Head of caudate nucleus (tissue), 42 donors: ENCODE data around the gene ABHD10.
"Not testable (repeated sequence)": the region's sequence is repeated elsewhere in the genome, so short reads cannot be mapped to it uniquely, and the experiment has no call there.

Experiments
- DNase-seq, 42 donors: peaks; one replicate each; pipeline versions ENCODE4 v3.0.0 to v3.0.0-alpha.2; 2020 to 2021; ENCODE audit warnings: mixed read lengths in 7 of 42
- intact Hi-C: fragments of 100-400 bp; cut with DNase I; formaldehyde crosslinking; loops from one replicate; pipeline ENCODE4 v1.15.0; 2022

ABHD10 gene

DNA sequence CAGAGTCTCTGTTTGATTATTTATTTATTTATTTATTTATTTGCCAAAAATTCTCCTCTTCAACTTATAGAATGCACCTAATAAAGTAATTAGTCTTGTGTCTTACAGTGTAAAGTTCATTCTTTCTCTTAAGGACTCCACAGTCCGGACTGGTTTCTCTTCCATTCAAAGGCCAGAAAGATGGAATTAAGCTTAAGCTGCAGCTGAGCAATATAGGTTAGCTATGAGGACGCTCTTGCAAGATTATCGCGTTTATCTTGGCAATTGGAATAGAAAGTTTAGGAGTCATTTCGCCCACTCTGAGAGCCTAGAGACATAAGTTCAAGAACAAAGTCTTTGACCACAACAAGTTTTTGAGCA is 34.9 kb downstream of the ABHD10 start:
- no peak for DNase-seq
- intact Hi-C loops: no loop called here

GRCh38 chr3:112017091-112017490 is 38.3 kb downstream of the ABHD10 start:
- intact Hi-C loops: no loop called here
- no peak for DNase-seq

DNA sequence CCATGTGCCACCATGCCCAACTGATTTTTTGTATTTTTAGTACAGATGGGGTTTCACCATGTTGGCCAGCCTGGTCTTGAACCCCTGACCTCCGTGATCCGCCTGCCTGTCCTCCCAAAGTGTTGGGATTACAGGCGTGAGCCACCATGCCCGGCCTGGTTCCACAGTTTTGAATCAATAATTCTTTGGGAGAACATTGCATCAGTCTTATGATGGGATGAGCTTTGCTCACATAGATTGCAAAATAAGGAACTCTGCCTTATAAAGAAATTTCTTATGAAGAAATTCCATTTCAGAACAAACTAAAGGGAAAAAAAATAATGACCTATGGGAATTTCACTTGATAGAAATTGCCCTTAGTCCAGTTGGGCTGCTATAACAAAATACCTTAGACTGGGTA is 39.9 kb downstream of the ABHD10 start:
- peak in 1 of 42 donors; percentile 13 for DNase-seq
- intact Hi-C loops: no loop called here

DNA sequence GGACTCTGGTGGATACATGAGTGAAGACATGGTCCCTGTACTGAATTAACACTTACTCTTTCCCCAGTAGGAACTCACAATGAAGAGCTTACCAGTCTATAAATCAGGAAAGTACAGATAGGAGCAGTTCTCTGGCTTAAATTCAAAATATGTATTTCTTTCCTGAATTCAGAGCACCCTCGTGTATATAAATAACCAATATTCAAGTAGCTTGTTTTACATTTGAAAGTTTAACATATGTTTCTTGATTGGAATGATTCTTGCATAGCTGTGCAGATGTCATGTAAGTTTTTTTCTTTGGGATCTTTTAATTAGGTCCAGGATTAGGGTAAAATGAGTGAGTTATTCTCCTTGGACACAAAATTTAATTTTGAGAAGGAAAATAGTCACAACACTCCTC is 40.9 kb downstream of the ABHD10 start:
- intact Hi-C loops: no loop called here
- no peak for DNase-seq

DNA sequence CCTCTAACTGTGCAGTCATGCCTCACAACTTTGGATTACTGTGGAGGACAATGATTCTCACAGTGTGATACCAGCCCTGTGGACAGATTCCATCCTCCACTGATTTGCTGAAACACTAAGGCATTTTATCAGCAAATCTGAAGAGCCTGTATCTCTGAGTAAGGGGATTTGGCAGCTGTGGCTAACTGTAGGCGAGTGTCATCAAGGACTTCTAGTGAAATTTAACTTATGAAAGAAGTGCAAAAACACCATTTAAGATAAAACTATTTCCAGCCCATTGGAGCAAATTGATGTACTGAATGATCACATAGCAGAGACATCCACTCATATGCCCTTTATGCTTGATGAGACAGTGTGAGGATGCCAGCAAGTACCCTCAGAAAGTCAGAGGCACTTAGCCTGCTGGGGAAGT is 41.9 kb downstream of the ABHD10 start:
- intact Hi-C loops: no loop called here
- peak in 1 of 42 donors; percentile 28 for DNase-seq

DNA sequence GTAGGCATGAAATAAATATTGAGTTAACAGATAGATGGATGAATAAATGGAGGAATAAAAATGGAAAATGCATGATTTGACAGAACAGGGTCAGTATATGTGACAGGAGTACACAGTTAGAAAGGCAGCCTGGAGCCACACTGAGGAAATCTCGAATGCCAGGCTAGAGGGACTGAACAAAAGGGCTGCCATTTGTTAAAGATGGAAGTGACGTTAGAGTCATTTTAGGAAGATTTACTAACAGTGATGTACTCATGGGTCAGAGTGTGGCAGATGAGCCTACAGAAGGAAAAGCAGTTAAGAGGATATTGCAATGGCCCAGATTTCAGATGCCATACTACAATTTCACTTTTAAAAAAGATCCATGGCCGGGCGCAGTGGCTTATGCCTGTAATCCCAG is 48.3 kb downstream of the ABHD10 start:
- peak in 1 of 42 donors; percentile 19 for DNase-seq
- intact Hi-C loops: no loop called here

DNA sequence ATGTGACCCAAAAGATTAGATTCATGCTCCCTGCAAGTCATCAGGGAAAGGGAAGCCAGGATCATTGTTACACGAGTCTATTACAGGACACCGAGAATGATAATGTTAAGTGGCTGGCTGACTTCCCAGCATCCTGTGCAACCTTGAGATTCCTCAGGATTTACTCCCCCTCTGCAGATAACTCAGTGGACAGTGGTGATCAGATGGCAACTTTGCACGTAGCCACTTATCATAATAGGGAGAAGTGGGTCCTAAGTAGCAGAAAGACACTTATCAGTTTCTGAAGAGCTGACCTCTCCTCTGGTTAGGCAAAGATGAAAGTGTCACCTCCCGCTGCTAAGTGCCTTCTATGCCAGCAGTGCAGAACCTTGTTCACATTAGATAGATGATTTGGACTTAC is 49.0 kb downstream of the ABHD10 start:
- intact Hi-C loops: no loop called here
- DNase-seq: peak in 1 of 42 donors; percentile 12

- intact Hi-C loops: no loop called here
- DNase-seq: no peak
These were observed 52.1 kb downstream of the ABHD10 start for GRCh38 chr3:112030901-112031300.

DNA sequence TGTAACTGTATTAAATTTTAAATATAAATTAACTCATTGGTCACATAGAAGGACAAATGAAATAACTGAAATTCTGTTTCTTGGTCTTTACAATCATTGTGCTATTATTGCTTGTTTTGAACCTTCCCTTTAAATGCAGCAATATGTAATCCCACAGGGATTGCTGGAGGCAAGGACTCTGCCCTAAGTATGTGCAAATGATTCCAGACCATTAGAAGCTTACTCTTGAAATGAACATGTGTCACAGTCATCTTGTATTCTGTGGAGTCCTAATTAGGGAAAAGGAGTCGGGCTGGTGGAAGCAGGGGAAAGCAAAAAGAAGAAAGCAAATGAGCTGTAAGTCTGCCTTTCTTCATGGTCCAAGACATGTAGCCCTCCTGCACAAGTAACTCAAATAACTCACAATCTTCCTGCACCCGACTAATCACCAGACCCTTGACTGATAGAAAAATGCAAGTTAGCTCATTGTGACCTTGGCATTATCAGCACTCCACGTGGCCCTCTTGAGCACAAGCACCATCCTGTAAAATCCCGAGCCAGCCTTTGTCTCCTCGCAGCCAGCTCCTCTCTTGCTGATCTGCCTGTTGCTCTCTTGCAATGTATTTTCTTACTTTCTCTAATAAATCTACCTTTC is 53.4 kb downstream of the ABHD10 start:
- intact Hi-C loops: no loop called here
- no peak for DNase-seq

DNA sequence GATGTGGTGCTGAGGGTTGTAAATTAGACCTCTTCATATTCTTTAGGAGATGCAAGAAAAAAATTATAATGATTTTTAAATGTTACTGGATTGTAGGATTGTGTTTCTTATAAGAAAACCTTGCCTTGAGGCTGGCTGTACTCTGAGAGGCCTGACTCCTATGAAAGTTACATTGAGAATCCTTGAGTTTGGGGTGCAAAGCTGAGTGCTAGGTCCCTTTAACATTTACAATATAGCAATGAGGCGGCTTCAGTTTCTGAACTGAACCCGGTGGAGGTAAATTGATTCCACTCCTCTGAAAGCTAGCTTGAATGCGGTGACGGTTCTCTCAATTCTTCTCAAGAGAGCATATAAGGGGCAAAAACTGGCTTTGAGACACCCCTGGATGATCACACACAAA is 55.6 kb downstream of the ABHD10 start, which contains the start of gene TMPRSS7:
TSS of gene TMPRSS7 (plus strand) at position 301 of the 400 bp plus-strand sequence. CDS start 110 bp downstream, outside the sequence.
- intact Hi-C loops: no loop called here
- no peak for DNase-seq

GRCh38 chr3:112035241-112035640 is 56.4 kb downstream of the ABHD10 start:
- intact Hi-C loops: no loop called here

GRCh38 chr3:112037194-112037593 is 58.4 kb downstream of the ABHD10 start:
- DNase-seq, intact Hi-C loops: not testable (repeated sequence)

More at GRCh38 chr3:112035241-112035640, 56.4 kb downstream of the ABHD10 start:
- DNase-seq: no peak

- intact Hi-C loops: no loop called here
- peak in 30 of 42 donors; percentile 13 to 67 (median 40) for DNase-seq
These were observed 60.0 kb downstream of the ABHD10 start for GRCh38 chr3:112038863-112039262.

DNA sequence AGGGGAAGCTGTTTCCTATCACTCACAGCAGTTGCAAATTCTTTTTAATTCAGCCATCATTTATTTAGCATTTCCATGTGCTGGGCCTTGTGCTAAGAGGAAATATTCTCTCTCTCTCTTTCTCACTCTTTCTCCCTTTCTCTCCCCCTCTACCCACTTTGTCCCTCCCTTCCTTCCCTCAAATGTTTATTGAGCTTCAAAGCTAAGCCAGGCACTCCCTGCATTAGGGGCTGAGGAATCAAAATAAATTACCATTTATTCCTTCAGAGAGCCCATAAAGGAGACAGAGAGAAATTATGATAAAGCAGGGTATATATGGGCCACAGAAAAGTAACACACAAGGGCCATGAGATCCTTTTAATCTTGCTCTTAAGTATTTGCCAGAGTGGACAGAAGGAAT is 62.5 kb downstream of the ABHD10 start:
- intact Hi-C loops: loop anchor here (10.0 kb wide), 1 partner anchor 57 kb away; no protein-coding TSS in a partner anchor
- no peak for DNase-seq

- intact Hi-C loops: loop anchor here (10.0 kb wide), 1 partner anchor 58 kb away; no protein-coding TSS in a partner anchor
- no peak for DNase-seq
These were observed 64.0 kb downstream of the ABHD10 start for GRCh38 chr3:112042842-112043280.
